Glomerular visceral epithelial cell (primary cell): Measurements from ENCODE around the gene VPS9D1.
"Not testable (repeated sequence)": the region's sequence is repeated elsewhere in the genome, so short reads cannot be mapped to it uniquely, and the experiment has no call there.

Experiments
- DNase-seq: peaks from one replicate; pipeline ENCODE4 v3.0.0-alpha.2; 2016; ENCODE audit errors: extremely low spot score

VPS9D1 gene

DNA sequence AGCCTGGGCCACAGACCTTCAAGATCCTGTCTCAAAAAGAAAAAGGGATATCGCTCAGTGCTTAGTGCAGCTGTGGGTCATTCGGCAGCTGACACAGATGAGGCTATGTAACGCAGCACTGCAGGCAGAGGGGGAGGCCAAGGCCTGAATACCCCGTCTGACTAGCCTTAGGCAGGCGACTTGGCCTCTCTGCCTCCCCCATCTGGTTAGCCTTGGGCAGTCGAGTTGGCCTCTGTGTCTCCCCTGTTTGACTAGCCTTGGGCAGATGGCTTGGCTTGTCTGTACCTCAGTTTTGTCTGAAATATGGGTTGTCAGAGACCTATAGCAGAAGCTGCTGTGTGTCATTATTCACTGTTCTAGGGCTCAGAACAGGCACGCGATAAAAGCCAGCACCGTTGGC, 53.1 kb downstream of the VPS9D1 start:
- DNase-seq = no peak

- DNase-seq = not testable (repeated sequence)
These were observed 53.7 kb downstream of the VPS9D1 start for GRCh38 chr16:89667000-89667399.

DNA sequence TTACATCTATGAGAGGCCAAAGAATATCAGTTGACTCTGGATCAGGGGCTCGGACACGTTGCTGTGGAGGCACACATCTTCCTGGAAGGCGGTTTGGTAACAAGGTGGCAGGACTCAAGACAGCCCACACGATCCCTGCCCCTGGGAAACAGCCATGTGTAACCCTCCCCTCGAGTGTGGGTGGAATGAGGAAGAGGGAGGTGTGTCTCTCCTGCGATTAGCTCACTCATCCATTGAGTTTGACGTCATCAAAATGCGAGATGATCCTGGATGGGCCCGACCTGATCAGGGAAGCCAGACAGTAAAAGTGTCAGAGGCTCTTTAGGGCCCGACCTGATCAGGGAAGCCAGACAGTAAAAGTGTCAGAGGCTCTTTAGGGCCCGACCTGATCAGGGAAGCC, 56.5 kb downstream of the VPS9D1 start:
- DNase-seq = not testable (repeated sequence)

DNA sequence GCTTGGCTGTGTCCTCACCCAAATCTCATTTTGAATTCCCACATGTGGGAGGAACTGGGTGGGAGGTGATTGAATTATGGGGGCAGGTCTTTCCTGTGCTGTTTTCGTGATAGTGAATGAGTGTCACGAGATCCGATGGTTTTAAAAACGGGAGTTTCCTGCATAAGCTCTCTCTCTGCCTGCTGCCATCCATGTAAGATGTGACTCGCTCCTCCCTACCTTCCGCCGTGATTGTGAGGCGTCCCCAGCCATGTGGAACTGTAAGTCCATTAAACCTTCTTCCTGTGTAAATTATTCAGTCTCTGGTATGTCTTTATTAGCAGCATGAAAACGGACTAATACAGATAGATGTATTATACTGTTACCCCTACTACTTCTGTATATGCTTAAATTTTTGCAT, 59.5 kb downstream of the VPS9D1 start:
- no peak for DNase-seq

DNA sequence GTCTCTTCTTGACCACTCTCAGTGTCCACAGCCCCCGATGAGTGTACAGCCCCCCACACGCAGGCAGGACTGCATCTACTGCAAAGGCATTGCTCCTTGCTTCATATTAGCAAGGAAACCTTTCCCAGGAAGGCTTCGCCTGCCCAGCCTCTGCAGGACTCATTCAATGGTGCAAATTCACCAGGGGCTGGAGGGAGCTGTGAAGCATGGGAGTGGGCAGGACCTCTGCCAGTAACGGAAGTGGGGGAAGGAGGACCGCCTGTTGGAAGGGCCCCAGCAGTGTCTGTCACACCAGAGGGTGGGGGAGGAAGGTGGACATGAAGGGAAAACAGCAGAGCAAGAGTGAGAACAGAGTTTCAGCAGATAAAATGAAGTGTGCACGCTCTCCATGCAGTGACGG, 60.6 kb downstream of the VPS9D1 start:
- no peak for DNase-seq

DNA sequence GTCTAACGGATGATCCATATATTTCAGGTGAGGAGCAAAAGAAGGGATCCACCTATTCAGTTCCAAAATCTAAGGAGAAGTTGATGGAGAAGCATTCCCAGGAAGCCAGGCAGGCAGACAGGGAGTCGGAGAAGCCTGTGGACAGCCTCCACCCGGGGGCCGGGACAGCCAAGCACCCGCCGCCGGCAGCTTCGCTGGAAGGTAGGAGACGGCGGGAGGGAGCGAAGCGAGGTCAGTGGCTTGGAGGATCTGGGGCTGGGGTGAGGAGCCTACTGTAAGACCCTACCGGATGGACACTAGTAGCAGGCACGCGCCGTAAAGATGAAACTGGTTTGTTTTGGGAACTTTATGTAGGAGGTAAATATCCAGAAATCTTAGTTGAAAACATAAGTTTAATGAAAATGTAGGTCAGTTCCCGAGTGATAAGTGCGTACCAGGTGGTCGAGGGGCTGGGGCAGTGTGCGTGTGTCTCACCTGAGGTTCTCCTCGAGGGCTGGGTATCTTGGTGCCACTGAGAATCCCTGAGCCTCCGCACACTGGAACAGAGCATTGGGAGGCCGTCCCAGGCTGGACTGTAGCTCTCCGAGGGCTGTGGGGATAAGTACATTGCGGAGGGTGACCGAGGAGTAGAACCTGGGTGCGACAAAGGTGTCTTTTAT, 62.3 kb downstream of the VPS9D1 start:
- peak; percentile 24 for DNase-seq

GRCh38 chr16:89657442-89658220, 63.1 kb downstream of the VPS9D1 start, which contains the start of the genes CHMP1A and SPATA33:
CHMP1A (minus strand) TSS chr16:89657708; CDS start chr16:89657588, 120 bp downstream.
SPATA33 (plus strand) TSS chr16:89657836; CDS start chr16:89657912, 76 bp downstream.
- DNase-seq = peak; percentile 86
